NCI-H2196 treated with DMSO at 0.1 percent for 48 hours (cell line): ENCODE results near the gene PDCD2.
"Not testable (repeated sequence)": the region's sequence is repeated elsewhere in the genome, so short reads cannot be mapped to it uniquely, and the experiment has no call there.

Experiments used
- DNase-seq: peaks from one replicate; lab custom pipeline; 2025; ENCODE audit not compliant: unreplicated experiment; lab: John Stamatoyannopoulos, UW

Gene PDCD2

DNA sequence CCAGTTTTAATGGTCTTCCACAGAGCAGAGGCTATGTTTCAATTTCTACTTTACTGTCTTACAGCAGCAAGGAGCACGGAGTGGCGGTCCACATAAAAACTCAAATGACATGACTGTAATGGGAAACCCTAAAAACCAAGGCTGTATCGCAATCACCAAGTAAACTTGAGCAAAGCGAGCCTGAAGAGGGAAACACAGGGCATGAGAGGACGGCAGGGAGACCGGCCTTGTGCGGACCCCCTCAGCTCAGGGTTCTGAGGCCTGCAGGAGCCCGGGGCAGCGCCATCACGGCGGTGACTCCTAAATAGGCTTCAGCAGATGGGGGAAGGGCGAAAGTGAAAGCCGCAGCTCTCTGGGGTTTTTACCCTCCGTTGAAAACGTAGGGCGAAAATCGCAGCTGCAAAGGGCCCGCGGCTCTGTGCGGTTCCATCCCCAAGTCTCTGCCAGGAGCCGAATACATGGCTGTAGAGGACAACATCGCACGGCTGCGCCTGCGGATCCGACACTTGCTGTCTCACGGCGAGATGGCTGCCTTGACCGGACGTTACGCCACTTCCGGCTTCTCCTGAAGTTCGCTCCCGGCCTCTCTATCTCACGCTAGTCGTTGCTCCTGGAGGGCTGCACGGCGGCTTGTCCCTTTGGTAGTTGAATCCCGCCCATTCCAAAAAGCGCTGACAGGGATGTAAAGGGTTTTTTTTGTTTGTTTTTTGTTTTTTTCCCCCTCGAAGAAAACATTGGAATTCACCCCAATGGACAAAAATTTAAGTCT, 31.5 kb downstream of the PDCD2 start, which contains the start of gene PSMB1:
Gene PSMB1, minus strand, starts transcription at position 543 of the 769 bp plus-strand sequence. Its CDS starts 65 bp downstream, at position 478.
- DNase-seq: peak; percentile 74

DNA sequence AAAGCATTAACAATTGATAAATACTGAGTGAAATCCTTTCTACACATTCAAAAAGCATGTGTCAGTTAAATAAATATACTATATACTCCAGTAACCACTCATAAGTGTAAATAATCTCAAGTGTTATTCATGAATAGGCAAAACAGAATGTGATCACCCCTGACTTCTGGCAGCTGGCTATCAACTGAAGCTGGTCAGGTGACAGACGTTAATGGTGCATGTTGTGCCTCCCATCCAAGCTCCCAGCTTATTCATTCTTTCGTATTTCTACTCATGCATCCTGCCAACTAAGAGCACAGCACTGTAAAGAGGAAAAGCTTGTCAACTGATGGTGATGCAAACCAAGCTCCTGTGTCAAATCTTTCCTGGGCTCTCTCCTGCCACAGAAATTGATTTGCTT, 39.0 kb downstream of the PDCD2 start:
- peak; percentile 71 for DNase-seq

GRCh38 chr6:170542031-170542719, 42.3 kb downstream of the PDCD2 start:
- DNase-seq: no peak

GRCh38 chr6:170537329-170537728, 47.1 kb downstream of the PDCD2 start:
- no peak for DNase-seq

GRCh38 chr6:170536671-170537070, 47.8 kb downstream of the PDCD2 start:
- DNase-seq: no peak

- DNase-seq: no peak
These were observed 49.4 kb downstream of the PDCD2 start for GRCh38 chr6:170535004-170535403.

DNA sequence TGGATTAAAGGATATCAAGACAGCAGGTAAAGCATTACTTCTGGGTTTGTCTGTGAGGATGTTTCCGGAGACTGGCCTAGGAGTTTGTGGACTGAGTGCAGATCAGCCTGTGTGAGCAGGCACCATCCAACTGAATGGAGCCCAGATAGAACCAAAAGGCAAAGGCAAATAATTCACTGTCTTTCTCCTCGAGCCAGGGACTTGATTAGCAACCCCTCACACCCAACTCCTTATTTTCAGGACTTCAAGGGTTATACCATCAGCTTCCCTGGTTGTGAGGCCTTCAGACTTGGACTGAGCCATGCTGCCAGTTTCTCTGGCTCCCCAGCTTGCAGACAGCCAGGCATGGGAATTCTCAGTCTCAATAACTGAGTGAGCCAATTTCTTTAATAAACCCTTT, 50.6 kb downstream of the PDCD2 start:
- DNase-seq: no peak

- DNase-seq: no peak
These were observed 51.5 kb downstream of the PDCD2 start for GRCh38 chr6:170532867-170533488.

- peak; percentile 34 for DNase-seq
These were observed 54.5 kb downstream of the PDCD2 start for GRCh38 chr6:170529839-170530469.

DNA sequence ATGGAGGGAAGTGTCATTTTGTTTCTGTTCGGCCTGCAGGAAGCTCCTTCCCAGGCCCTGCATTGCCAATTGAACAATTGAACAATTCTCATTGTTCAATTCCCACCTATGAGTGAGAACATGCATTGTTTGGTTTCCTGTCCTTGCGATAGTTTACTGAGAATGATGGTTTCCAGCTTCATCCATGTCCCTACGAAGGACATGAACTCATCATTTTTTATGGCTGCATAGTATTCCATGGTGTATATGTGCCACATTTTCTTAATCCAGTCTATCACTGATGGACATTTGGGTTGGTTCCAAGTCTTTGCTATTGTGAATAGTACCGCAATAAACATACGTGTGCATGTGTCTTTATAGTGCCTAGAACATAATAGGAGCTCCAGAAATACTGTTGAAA, 56.4 kb downstream of the PDCD2 start:
- DNase-seq: not testable (repeated sequence)

DNA sequence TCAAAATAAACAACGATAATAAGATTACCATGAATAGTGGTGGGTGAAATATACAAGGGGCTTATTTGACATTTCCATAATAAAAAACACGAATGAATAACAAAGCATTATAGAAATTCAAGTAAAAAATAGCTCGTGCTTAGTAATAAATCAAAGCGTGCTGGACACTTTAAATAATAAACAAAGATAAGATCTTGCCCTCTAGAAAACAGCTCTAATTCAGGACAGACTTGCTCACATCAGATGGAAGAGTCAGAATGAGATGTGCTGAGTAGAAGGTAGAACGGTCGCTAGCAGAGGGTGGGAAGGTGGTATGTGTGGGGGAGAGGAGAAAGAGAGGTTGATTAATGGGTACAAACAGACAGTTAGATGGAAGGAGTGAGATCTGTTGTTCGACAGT, 58.6 kb downstream of the PDCD2 start:
- DNase-seq: no peak
